Stomach smooth muscle (tissue), 2 donors: ENCODE results near the gene CLK3.
A peak's percentile ranks its signal among the peaks of the same experiment; 100 is the strongest.
"Not testable (repeated sequence)": the region's sequence is repeated elsewhere in the genome, so short reads cannot be mapped to it uniquely, and the experiment has no call there.

Experiments used
- H3K27ac ChIP-seq: one replicate; pipeline ENCODE4 v1.7.0; 2013; ENCODE audit warnings: mild to moderate bottlenecking, low read length, inconsistent platforms
- H3K27me3 ChIP-seq, 2 donors: one replicate each; pipeline ENCODE4 v1.7.0; 2013; ENCODE audit warnings: low read length in 2 of 2; ENCODE audit not compliant: insufficient read depth in 2 of 2, control insufficient read depth in 1 of 2
- H3K36me3 ChIP-seq, 2 donors: one replicate each; pipeline ENCODE4 v1.7.0; 2013; ENCODE audit warnings: low read length in 2 of 2; ENCODE audit not compliant: control insufficient read depth in 2 of 2, insufficient read depth in 2 of 2
- H3K4me1 ChIP-seq: one replicate; pipeline ENCODE4 v1.7.0; 2013; ENCODE audit warnings: low read length; ENCODE audit not compliant: control insufficient read depth, insufficient read depth
- H3K4me3 ChIP-seq, 2 donors: one replicate each; pipeline ENCODE4 v1.7.0; 2013; ENCODE audit warnings: low read length in 2 of 2
- H3K9ac ChIP-seq, 2 donors: one replicate each; pipeline ENCODE4 v1.7.0; 2013; ENCODE audit warnings: low read length in 2 of 2, mild to moderate bottlenecking in 1 of 2
- H3K9me3 ChIP-seq, 2 donors: one replicate each; pipeline ENCODE4 v1.7.0; 2013; ENCODE audit warnings: low read length in 2 of 2; ENCODE audit not compliant: control insufficient read depth in 2 of 2
- donor health status: healthy.
- donor health status: Pancreatic carcinoma.

Gene CLK3

GRCh38 chr15:74585191-74585590 lies 30.4 kb upstream of the CLK3 start:
- H3K27ac ChIP-seq: no peak overlapping the region
- H3K36me3 ChIP-seq: peaks cover 8 to 13% of the 10 kb centered on the region in 2 donors
- peaks cover 3% of the 10 kb centered on the region for H3K4me1 ChIP-seq
- no peak overlapping the region for H3K9ac ChIP-seq
- H3K27me3 ChIP-seq: no peaks in the 10 kb centered on the region
- no peaks in the 10 kb centered on the region for H3K9me3 ChIP-seq
- no peak overlapping the region for H3K4me3 ChIP-seq

GRCh38 chr15:74585857-74586256 lies 29.8 kb upstream of the CLK3 start:
- Histone ChIP-seq H3K27ac (no peak overlapping the region), H3K36me3 (peaks cover 9 to 19% of the 10 kb centered on the region in 2 donors), H3K9ac (no peak overlapping the region), H3K27me3 (no peaks in the 10 kb centered on the region), H3K9me3 (no peaks in the 10 kb centered on the region), H3K4me1 (peaks cover 3% of the 10 kb centered on the region), H3K4me3 (no peak overlapping the region)

GRCh38 chr15:74589826-74590225 lies 25.8 kb upstream of the CLK3 start:
- H3K4me3 ChIP-seq: no peak overlapping the region
- H3K27me3 ChIP-seq: no peaks in the 10 kb centered on the region
- H3K4me1 ChIP-seq: peaks cover 3% of the 10 kb centered on the region
- no peak overlapping the region for H3K27ac ChIP-seq
- peaks cover 19 to 40% of the 10 kb centered on the region in 2 donors for H3K36me3 ChIP-seq
- no peak overlapping the region for H3K9ac ChIP-seq
- H3K9me3 ChIP-seq: no peaks in the 10 kb centered on the region

- H3K36me3 ChIP-seq: peaks cover 16 to 36% of the 10 kb centered on the region in 2 donors
- no peaks in the 10 kb centered on the region for H3K27me3 ChIP-seq
- H3K27ac ChIP-seq: no peak overlapping the region
- H3K4me3 ChIP-seq: no peak overlapping the region
- H3K9me3 ChIP-seq: no peaks in the 10 kb centered on the region
- H3K9ac ChIP-seq: no peak overlapping the region
- peaks cover 3% of the 10 kb centered on the region for H3K4me1 ChIP-seq
Measured at GRCh38 chr15:74592222-74592621, 23.4 kb upstream of the CLK3 start.

GRCh38 chr15:74593122-74593521 lies 22.5 kb upstream of the CLK3 start:
- Histone ChIP-seq H3K27ac (no peak overlapping the region), H3K4me3 (no peak overlapping the region), H3K4me1 (peaks cover 8% of the 10 kb centered on the region), H3K36me3 (peaks cover 16 to 36% of the 10 kb centered on the region in 2 donors), H3K9me3 (no peaks in the 10 kb centered on the region), H3K27me3 (no peaks in the 10 kb centered on the region), H3K9ac (no peak overlapping the region)

- no peaks in the 10 kb centered on the region for H3K9me3 ChIP-seq
Measured at GRCh38 chr15:74594455-74594854, 21.2 kb upstream of the CLK3 start.

GRCh38 chr15:74595271-74595670 lies 20.4 kb upstream of the CLK3 start:
- H3K9me3 ChIP-seq: no peaks in the 10 kb centered on the region
- H3K4me3 ChIP-seq: no peak overlapping the region
- peaks cover 16 to 27% of the 10 kb centered on the region in 2 donors for H3K36me3 ChIP-seq
- no peak overlapping the region for H3K9ac ChIP-seq
- H3K27ac ChIP-seq: no peak overlapping the region
- H3K27me3 ChIP-seq: no peaks in the 10 kb centered on the region
- H3K4me1 ChIP-seq: peaks cover 21% of the 10 kb centered on the region

More at GRCh38 chr15:74594455-74594854, 21.2 kb upstream of the CLK3 start:
- Histone ChIP-seq H3K4me1 (peaks cover 15% of the 10 kb centered on the region), H3K4me3 (no peak overlapping the region), H3K27ac (no peak overlapping the region), H3K9ac (no peak overlapping the region), H3K36me3 (peaks cover 16 to 34% of the 10 kb centered on the region in 2 donors), H3K27me3 (no peaks in the 10 kb centered on the region)

- not testable (repeated sequence) for H3K4me3 ChIP-seq, H3K27me3 ChIP-seq, H3K9me3 ChIP-seq, H3K27ac ChIP-seq, H3K9ac ChIP-seq
- Histone ChIP-seq H3K4me1 (peaks cover 30% of the 10 kb centered on the region), H3K36me3 (peaks cover 10 to 21% of the 10 kb centered on the region in 2 donors)
Measured at GRCh38 chr15:74596736-74597135, 18.9 kb upstream of the CLK3 start.

- peaks cover 6 to 16% of the 10 kb centered on the region in 2 donors for H3K36me3 ChIP-seq
- not testable (repeated sequence) for H3K4me3 ChIP-seq, H3K9ac ChIP-seq, H3K27ac ChIP-seq, H3K27me3 ChIP-seq, H3K9me3 ChIP-seq
- H3K4me1 ChIP-seq: peaks cover 30% of the 10 kb centered on the region
Measured at GRCh38 chr15:74597146-74597705, 18.4 kb upstream of the CLK3 start.

- peaks cover 0 to 7% of the 10 kb centered on the region in 2 donors for H3K36me3 ChIP-seq
- H3K4me3 ChIP-seq: peak overlapping the region; percentile 93 to 100
- H3K27ac ChIP-seq: peak overlapping the region; percentile 89
- H3K4me1 ChIP-seq: peaks cover 33% of the 10 kb centered on the region
- H3K27me3 ChIP-seq: no peaks in the 10 kb centered on the region
- no peaks in the 10 kb centered on the region for H3K9me3 ChIP-seq
- H3K9ac ChIP-seq: peak overlapping the region; percentile 81 to 89
Measured at GRCh38 chr15:74598126-74598842, 17.4 kb upstream of the CLK3 start.

GRCh38 chr15:74599156-74599555 lies 16.5 kb upstream of the CLK3 start:
- Histone ChIP-seq H3K36me3 (peaks cover 0 to 2% of the 10 kb centered on the region in 2 donors), H3K4me3 (peak overlapping the region; percentile 93 to 100), H3K9me3 (no peaks in the 10 kb centered on the region), H3K27ac (peak overlapping the region; percentile 89), H3K4me1 (peaks cover 33% of the 10 kb centered on the region), H3K27me3 (no peaks in the 10 kb centered on the region), H3K9ac (peak overlapping the region; percentile 81 to 89)
